Hepatocyte (in vitro differentiated cells): ENCODE measurements around the gene MARK1. TPM values are rescaled to one million over a fixed set of nuclear protein-coding genes. Genes with fewer than 3 reads are reported as not detected.

ENCODE experiments used
- DNase-seq: peaks from one replicate; pipeline ENCODE4 v3.0.0-alpha.2; 2016; ENCODE audit warnings: low spot score
- H2AFZ ChIP-seq: fragments of 200-600 bp; sonication (generic); 2 replicates; pipeline ENCODE4 v1.6.0; 2016; ENCODE audit warnings: antibody characterized with exemption, mild to moderate bottlenecking
- H3K27ac ChIP-seq: fragments of 200-600 bp; sonication (generic); 2 replicates; pipeline ENCODE4 v1.5.1; 2016; ENCODE audit warnings: mild to moderate bottlenecking
- H3K27me3 ChIP-seq: fragments of 200-600 bp; sonication (generic); 2 replicates; pipeline ENCODE4 v1.6.1; 2016
- H3K36me3 ChIP-seq: fragments of 200-600 bp; sonication (generic); replicated peaks from 2 replicates; pipeline ENCODE4 v1.5.1; 2016; ENCODE audit warnings: low read depth; ENCODE audit not compliant: insufficient read depth
- H3K4me1 ChIP-seq: fragments of 200-600 bp; sonication (generic); 2 replicates; pipeline ENCODE4 v1.5.1; 2016; ENCODE audit warnings: mild to moderate bottlenecking, moderate library complexity; ENCODE audit not compliant: insufficient read depth
- H3K4me2 ChIP-seq: fragments of 200-600 bp; sonication (generic); 2 replicates; pipeline ENCODE4 v1.6.0; 2016
- H3K4me3 ChIP-seq: fragments of 200-600 bp; sonication (generic); 2 replicates; pipeline ENCODE4 v1.5.1; 2016; ENCODE audit warnings: mild to moderate bottlenecking
- H3K79me2 ChIP-seq: fragments of 200-600 bp; sonication (generic); 2 replicates; pipeline ENCODE4 v1.6.0; 2017; ENCODE audit warnings: mild to moderate bottlenecking
- H3K9me2 ChIP-seq: fragments of 200-600 bp; sonication (generic); replicated peaks from 2 replicates; pipeline ENCODE4 v1.6.0; 2017; ENCODE audit warnings: mild to moderate bottlenecking; ENCODE audit not compliant: insufficient read depth
- H3K9me3 ChIP-seq: fragments of 200-600 bp; sonication (generic); 2 replicates; pipeline ENCODE4 v1.5.1; 2016; ENCODE audit warnings: low read depth, mild to moderate bottlenecking
- H4K20me1 ChIP-seq: fragments of 200-600 bp; sonication (generic); 2 replicates; pipeline ENCODE4 v1.6.0; 2016; ENCODE audit warnings: mild to moderate bottlenecking; ENCODE audit not compliant: insufficient read depth, poor library complexity, severe bottlenecking
- CTCF ChIP-seq: fragments of 200-600 bp; sonication (generic); IDR thresholded peaks from 2 replicates; pipeline ENCODE4 v1.5.1; 2016; ENCODE audit warnings: antibody characterized with exemption, mild to moderate bottlenecking; ENCODE audit not compliant: poor library complexity
- EZH2 ChIP-seq: fragments of 200-600 bp; sonication (generic); IDR thresholded peaks from 2 replicates; pipeline ENCODE4 v1.6.1; 2016; ENCODE audit warnings: antibody characterized with exemption, mild to moderate bottlenecking, borderline replicate concordance
- EZH2phosphoT487 ChIP-seq: fragments of 200-600 bp; sonication (generic); IDR thresholded peaks from one replicate; pipeline ENCODE4 v1.6.1; 2018; ENCODE audit warnings: antibody characterized with exemption, mild to moderate bottlenecking, low read depth, moderate library complexity; ENCODE audit not compliant: unreplicated experiment, severe bottlenecking
- WGBS: methylation state at CpG from one replicate; pipeline ENCODE4 v1.1.6; 2016; ENCODE audit warnings: low lambda C conversion rate; ENCODE audit errors: missing lambda C conversion rate; 5-methylcytosine and 5-hydroxymethylcytosine counted together
- polyA plus RNA-seq: library from polyadenylated mRNA; unstranded; fragments of >200 nt; fragmentation: Nextera tagmentation; extraction: Ambion mirVana; gene quantifications from 2 replicates; pipeline ENCODE4 v1.2.1, GENCODE V29; 2016
- total RNA-seq: library from RNA; depleted of rRNA; stranded (reverse); fragments of >200 nt; gene quantifications from 2 replicates; pipeline ENCODE4 v1.2.3, GENCODE V29; 2014

The MARK1 gene
- total and polyA plus RNA-seq, 2 experiments from 2014 or later: 1.9 to 7.1 TPM

- TF ChIP-seq EZH2: no peak
- no peaks in the 10 kb centered on the region for H4K20me1 ChIP-seq
- 2% methylated on average over 29 of the region's 55 CpGs for WGBS
- H3K27ac ChIP-seq: peak overlapping the region; percentile 86
- no peaks in the 10 kb centered on the region for H3K9me2 ChIP-seq
- H3K4me3 ChIP-seq: peak overlapping the region; percentile 88
- DNase-seq: peak; percentile 32
- H3K9me3 ChIP-seq: no peaks in the 10 kb centered on the region
- peaks cover 33% of the 10 kb centered on the region for H3K79me2 ChIP-seq
- no peaks in the 10 kb centered on the region for H3K27me3 ChIP-seq
- no peaks in the 10 kb centered on the region for H3K36me3 ChIP-seq
- peak overlapping the region; percentile 93 for H3K4me2 ChIP-seq
- peak overlapping the region; percentile 96 for H2AFZ ChIP-seq
- no peaks in the 10 kb centered on the region for H3K4me1 ChIP-seq
Observed at GRCh38 chr1:220528679-220529501, 954 bp downstream of the MARK1 start.

GRCh38 chr1:220529521-220530020 lies 1.6 kb downstream of the MARK1 start:
- peak overlapping the region; percentile 88 for H3K4me3 ChIP-seq
- no peaks in the 10 kb centered on the region for H3K9me3 ChIP-seq
- 24% methylated on average over 6 of the region's 6 CpGs for WGBS
- no peak for DNase-seq
- H3K79me2 ChIP-seq: peaks cover 40% of the 10 kb centered on the region
- no peak overlapping the region for H2AFZ ChIP-seq
- H3K9me2 ChIP-seq: no peaks in the 10 kb centered on the region
- no peaks in the 10 kb centered on the region for H3K4me1 ChIP-seq
- H4K20me1 ChIP-seq: no peaks in the 10 kb centered on the region
- H3K27ac ChIP-seq: peak overlapping the region; percentile 86
- H3K27me3 ChIP-seq: no peaks in the 10 kb centered on the region
- H3K4me2 ChIP-seq: peak overlapping the region; percentile 93
- no peaks in the 10 kb centered on the region for H3K36me3 ChIP-seq
- no peak for TF ChIP-seq CTCF
- TF ChIP-seq EZH2: no peak
- TF ChIP-seq EZH2phosphoT487: no peak

- no peaks in the 10 kb centered on the region for H3K4me1 ChIP-seq
- H3K9me2 ChIP-seq: no peaks in the 10 kb centered on the region
- no peak overlapping the region for H3K4me3 ChIP-seq
- TF ChIP-seq EZH2phosphoT487 (no peak), EZH2 (no peak), CTCF (no peak)
- WGBS: 98% methylated on average over 2 of the region's 2 CpGs
- H3K9me3 ChIP-seq: peaks cover 5% of the 10 kb centered on the region
- H3K4me2 ChIP-seq: no peak overlapping the region
- no peak overlapping the region for H2AFZ ChIP-seq
- no peaks in the 10 kb centered on the region for H3K36me3 ChIP-seq
- H3K79me2 ChIP-seq: peaks cover 63% of the 10 kb centered on the region
- no peaks in the 10 kb centered on the region for H4K20me1 ChIP-seq
- DNase-seq: no peak
- no peak overlapping the region for H3K27ac ChIP-seq
- H3K27me3 ChIP-seq: no peaks in the 10 kb centered on the region
Observed at GRCh38 chr1:220533504-220534109, 5.7 kb downstream of the MARK1 start.

- Histone ChIP-seq H3K27ac (no peak overlapping the region), H3K9me2 (no peaks in the 10 kb centered on the region), H3K27me3 (no peaks in the 10 kb centered on the region), H3K9me3 (no peaks in the 10 kb centered on the region), H3K36me3 (no peaks in the 10 kb centered on the region), H3K4me3 (no peak overlapping the region), H3K4me1 (no peaks in the 10 kb centered on the region), H3K4me2 (no peak overlapping the region), H2AFZ (no peak overlapping the region), H4K20me1 (no peaks in the 10 kb centered on the region), H3K79me2 (peaks cover 55% of the 10 kb centered on the region)
- DNase-seq: peak; percentile 18
- TF ChIP-seq CTCF (peak; percentile 16), EZH2phosphoT487 (no peak)
- whole genome bisulfite sequencing: 73% methylated on average over 3 of the region's 3 CpGs
Observed at GRCh38 chr1:220544901-220545303, 17.0 kb downstream of the MARK1 start.
